Heart right ventricle (tissue), 16 donors: ENCODE results near the gene TRIP6. TPM values are rescaled to one million over a fixed set of nuclear protein-coding genes. Genes with fewer than 3 reads are reported as not detected.

Experiments used
- ATAC-seq, 8 donors: fragments of 200-7000 bp; cut with Tn5 transposase; one replicate each; pipeline ENCODE4 v1.9.1; 2020; ENCODE audit warnings: mild to moderate bottlenecking in 8 of 8, moderate library complexity in 8 of 8, moderate number of reproducible peaks in 1 of 8
- DNase-seq, 2 donors: peaks; one replicate each; pipeline ENCODE4 v3.0.0-alpha.2; 2020
- H3K27ac ChIP-seq, 10 donors: fragments of 200-600 bp; sonication (generic) in 2 of 10; one replicate each; pipeline versions ENCODE4 v1.5.0 to v1.8.0; 2020 to 2022; ENCODE audit warnings: mild to moderate bottlenecking in 3 of 10
- H3K27me3 ChIP-seq, 7 donors: fragments of 200-600 bp; one replicate each; pipeline ENCODE4 v1.8.0; 2021 to 2022; ENCODE audit warnings: mild to moderate bottlenecking in 2 of 7
- H3K36me3 ChIP-seq, 9 donors: fragments of 200-600 bp; sonication (generic) in 1 of 9; one replicate each; pipeline versions ENCODE4 v1.5.0 to v1.8.0; 2020 to 2022; ENCODE audit warnings: mild to moderate bottlenecking in 2 of 9
- H3K4me1 ChIP-seq, 9 donors: fragments of 200-600 bp; sonication (generic) in 1 of 9; one replicate each; pipeline versions ENCODE4 v1.5.0 to v1.8.0; 2020 to 2022; ENCODE audit warnings: mild to moderate bottlenecking in 4 of 9
- H3K4me3 ChIP-seq, 10 donors: fragments of 200-600 bp; sonication (generic) in 2 of 10; one replicate each; pipeline versions ENCODE4 v1.5.0 to v1.8.0; 2020 to 2022; ENCODE audit warnings: mild to moderate bottlenecking in 7 of 10, moderate library complexity in 2 of 10
- H3K9me3 ChIP-seq, 11 donors: fragments of 200-600 bp in 10 of 11; sonication (generic) in 2 of 11; one replicate each; pipeline versions ENCODE4 v1.5.0 to v1.8.0; 2013 to 2022; ENCODE audit warnings: mild to moderate bottlenecking in 2 of 11, control low read depth in 1 of 11, moderate library complexity in 1 of 11
- CTCF ChIP-seq, 9 donors: fragments of 200-600 bp; sonication (generic) in 2 of 9; IDR thresholded peaks; one replicate each; pipeline versions ENCODE4 v1.5.0 to v1.8.0; 2021 to 2022; ENCODE audit warnings: antibody characterized with exemption in 9 of 9, mild to moderate bottlenecking in 5 of 9, moderate library complexity in 1 of 9
- WGBS, 2 donors: extraction: QIAGEN DNeasy Blood & Tissue Kit; methylation state at CpG; one replicate each; pipeline ENCODE4 v1.1.7; 2013; ENCODE audit warnings: inconsistent platforms in 1 of 2; 5-methylcytosine and 5-hydroxymethylcytosine counted together
- intact Hi-C, 10 donors: fragments of 100-400 bp; cut with DNase I; formaldehyde crosslinking; loops; one replicate each; pipeline versions ENCODE4 v1.11.1 to v1.14.2; 2022
- polyA plus RNA-seq, 2 donors: library from polyadenylated mRNA; stranded (reverse); fragments of 200-250 nt; gene quantifications; one replicate each; pipeline ENCODE4 v1.2.3, GENCODE V29; 2013
- total RNA-seq, 10 donors: library from RNA; stranded (reverse); fragmentation: NEBNext Ultra II Directional in 3 of 10; extraction: Animal tissue kit (Norgen Biotek cat#: 25700) in 3 of 10; gene quantifications; one replicate each; pipeline versions ENCODE4 v1.2.1 to v1.2.4, GENCODE V29; 2021 to 2023
- donor health status: Arrhythmogenic right ventricular cardiomyopathy.
- donor health status: ischemic (EF 13 %, LVEDD 7.1; RV severe dilation, severe dysfunction).
- donor health status: healthy with polysubstance abuse.
- donor health status: DM: no; HTN: yes; CAD: no.
- donor health status: DM: no; HTN: no; CAD: no.
- donor health status: ischemic (EF 25% LVEDD 6.9; RV normal size, moderate dysfunction).
- donor health status: ischemic (EF 25% LVEDD 5.7; RV mildly dilated, moderate dysfunction).
- donor health status: healthy.
- donor health status: DM: yes; HTN: yes; CAD: no.
- donor health status: Ischemic cardiomyopathy.
- donor health status: ischemic (EF 35%, LVEDD 5.7; RV mildly dilated, moderate dysfunction).
- donor health status: nonischemic (EF 11% LVEDD 7.7; RV severe dilation, severe dysfunction).
- donor health status: DM: yes; HTN: yes; CAD: no.
- donor health status: PGD.
- donor health status: ischemic (EF 29% LVEDD 5.4; RV normal size, mild dysfunction).
- donor health status: nonischemic (EF 23%, LVEDD 6.1; RV moderate dilation, normal function).

TRIP6 gene
- total and polyA plus RNA-seq, 12 donors, result 13.0 to 26.3 (median 17.7) TPM

GRCh38 chr7:100873599-100874299, 6.6 kb downstream of the TRIP6 start:
- no peaks in the 10 kb centered on the region for H3K27me3 ChIP-seq
- 91 to 93% methylated on average over 10 of the region's 10 CpGs for WGBS, 2 donors
- peak overlapping the region; percentile 86 to 97 (median 95) for H3K27ac ChIP-seq
- ATAC-seq, result no peak
- peak overlapping the region in 9 of 10 donors; percentile 81 to 97 (median 88) for H3K4me3 ChIP-seq
- TF ChIP-seq CTCF (IDR thresholded peaks at IDR 0.05), result no peak
- H3K9me3 ChIP-seq, result no peaks in the 10 kb centered on the region
- peaks cover 0 to 67% (median 24%) of the 10 kb centered on the region in 9 donors for H3K36me3 ChIP-seq
- DNase-seq, result no peak
- H3K4me1 ChIP-seq, result peaks cover 2 to 47% (median 43%) of the 10 kb centered on the region in 9 donors
- intact Hi-C loops, result loop anchor here in 4 of 10 donors (2.0 to 10.0 kb wide), 3 partner anchors 15 to 1411 kb away; partner anchors contain the start of genes UFSP1 (in 2 of the 4), MOSPD3 (in 1 of the 4) and SH2B2 (in 1 of the 4)

- Histone ChIP-seq H3K4me3 (peak overlapping the region; percentile 65 to 97 (median 87)), H3K27me3 (no peaks in the 10 kb centered on the region), H3K9me3 (no peaks in the 10 kb centered on the region), H3K36me3 (peaks cover 0 to 70% (median 24%) of the 10 kb centered on the region in 9 donors), H3K27ac (peak overlapping the region; percentile 86 to 97 (median 95)), H3K4me1 (peaks cover 2 to 47% (median 40%) of the 10 kb centered on the region in 9 donors)
- ATAC-seq (peak in 5 of 8 donors; percentile 2 to 15 (median 9)), DNase-seq (no peak)
- intact Hi-C loops, result loop anchor here in 4 of 10 donors (2.0 to 10.0 kb wide), 3 partner anchors 15 to 1411 kb away; partner anchors contain the start of genes UFSP1 (in 2 of the 4), MOSPD3 (in 1 of the 4) and SH2B2 (in 1 of the 4)
- no peak for TF ChIP-seq CTCF (IDR thresholded peaks at IDR 0.05)
- 52 to 56% methylated on average over 8 of the region's 8 CpGs for WGBS, 2 donors
Observed at GRCh38 chr7:100874300-100874576, 7.1 kb downstream of the TRIP6 start.

- Histone ChIP-seq H3K27me3 (no peaks in the 10 kb centered on the region), H3K4me1 (peaks cover 2 to 50% (median 40%) of the 10 kb centered on the region in 9 donors), H3K4me3 (peak within 1 kb of the TSS; percentile 77 to 97 (median 87)), H3K36me3 (peaks cover 0 to 74% (median 24%) of the 10 kb centered on the region in 9 donors), H3K27ac (peak within 1 kb of the TSS; percentile 86 to 97 (median 95)), H3K9me3 (no peaks in the 10 kb centered on the region)
- TF ChIP-seq CTCF (IDR thresholded peaks at IDR 0.05), result peak; percentile 35 to 55 (median 48)
- ATAC-seq (peak; percentile 94 to 99 (median 98)), DNase-seq (peak; percentile 99)
- 1% methylated on average over 79 of the region's 79 CpGs for WGBS, 2 donors
- intact Hi-C loops, result loop anchor here in 4 of 10 donors (2.0 to 10.0 kb wide), 3 partner anchors 14 to 1410 kb away; partner anchors contain the start of genes UFSP1 (in 2 of the 4), MOSPD3 (in 1 of the 4) and SH2B2 (in 1 of the 4)
Observed at GRCh38 chr7:100874577-100875355, 7.6 kb downstream of the TRIP6 start, which contains the start of gene SRRT. TSS of gene SRRT (plus strand) at chr7:100875103. CDS start at chr7:100875591, 488 bp downstream.

- DNase-seq, result no peak
- TF ChIP-seq CTCF (IDR thresholded peaks at IDR 0.05), result no peak
- Histone ChIP-seq H3K4me1 (peaks cover 2 to 56% (median 45%) of the 10 kb centered on the region in 9 donors), H3K27ac (peak overlapping the region; percentile 86 to 97 (median 95)), H3K27me3 (no peaks in the 10 kb centered on the region), H3K36me3 (peaks cover 0 to 75% (median 23%) of the 10 kb centered on the region in 9 donors), H3K4me3 (peak overlapping the region; percentile 77 to 97 (median 87)), H3K9me3 (no peaks in the 10 kb centered on the region)
- WGBS, 2 donors, result 0 to 1% methylated on average over 36 to 39 of the region's 39 CpGs
- ATAC-seq, result peak in 6 of 8 donors; percentile 21 to 72 (median 30)
- intact Hi-C loops, result loop anchor here in 4 of 10 donors (2.0 to 10.0 kb wide), 3 partner anchors 13 to 1409 kb away; partner anchors contain the start of genes UFSP1 (in 2 of the 4), MOSPD3 (in 1 of the 4) and SH2B2 (in 1 of the 4)
Observed at GRCh38 chr7:100875356-100875751, 8.2 kb downstream of the TRIP6 start.
